Measurements from ENCODE around the gene INF2. TPM values are rescaled to one million over a fixed set of nuclear protein-coding genes. Genes with fewer than 3 reads are reported as not detected.

The INF2 gene
- total RNA-seq, 1 donor from 2014 or later: 69.2 TPM

GRCh38 chr14:104694475-104694950 lies 5.1 kb downstream of the INF2 start:
- Mint-ChIP-seq H3K9me3 (ENCODE audit: low read depth) (no peaks in the 10 kb centered on the region), H3K27me3 (no peaks in the 10 kb centered on the region), H3K4me1 (ENCODE audit: low read depth) (peaks cover 4% of the 10 kb centered on the region), H3K36me3 (ENCODE audit: insufficient read depth) (peaks cover 3% of the 10 kb centered on the region), H3K4me3 (ENCODE audit: low read depth) (no peak overlapping the region), H3K27ac (no peak overlapping the region)
- DNase-seq (ENCODE audit: low spot score, unreplicated experiment): no peak
- TF ChIP-seq CTCF (IDR thresholded peaks at IDR 0.05; ENCODE audit: unreplicated experiment): no peak

DNA sequence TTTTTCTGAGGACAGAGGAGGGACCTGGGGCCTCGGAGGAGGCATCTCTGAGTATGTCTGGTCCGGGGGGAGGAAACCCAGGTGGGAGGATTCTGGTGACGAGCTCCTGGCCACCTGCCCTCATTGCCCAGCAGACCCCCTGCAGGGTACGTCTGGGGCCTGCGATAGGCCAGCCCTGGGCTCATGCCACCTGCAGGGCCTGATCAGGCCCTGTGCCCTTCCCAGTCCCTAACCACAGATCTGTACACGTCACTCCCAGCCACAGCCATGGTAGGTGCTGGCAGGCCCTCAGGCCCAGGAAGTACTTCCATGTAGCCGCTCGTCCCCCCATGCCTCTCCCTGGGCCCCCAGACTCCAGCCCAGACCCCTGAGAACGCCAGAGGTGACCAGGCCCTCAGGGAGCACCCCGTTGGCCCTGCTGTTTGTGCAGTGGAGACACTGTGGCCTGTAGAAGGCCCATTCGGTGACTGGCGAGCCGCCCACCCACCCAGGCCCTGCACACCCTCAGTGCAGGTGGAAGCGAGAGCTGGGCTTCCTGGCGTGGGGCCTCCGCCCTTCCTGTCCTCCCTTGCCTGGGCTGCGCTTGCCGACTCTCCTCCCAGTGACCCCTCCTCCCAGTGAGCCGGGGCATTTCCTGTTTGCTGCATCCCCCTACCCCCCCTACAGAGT lies 5.7 kb downstream of the INF2 start:
- no peak overlapping the region for H3K4me3 Mint-ChIP-seq (ENCODE audit: low read depth)
- peaks cover 3% of the 10 kb centered on the region for H3K36me3 Mint-ChIP-seq (ENCODE audit: insufficient read depth)
- H3K4me1 Mint-ChIP-seq (ENCODE audit: low read depth): peaks cover 4% of the 10 kb centered on the region
- no peak overlapping the region for H3K27ac Mint-ChIP-seq
- DNase-seq (ENCODE audit: low spot score, unreplicated experiment): no peak
- no peaks in the 10 kb centered on the region for H3K27me3 Mint-ChIP-seq
- H3K9me3 Mint-ChIP-seq (ENCODE audit: low read depth): no peaks in the 10 kb centered on the region
- TF ChIP-seq CTCF (IDR thresholded peaks at IDR 0.05; ENCODE audit: unreplicated experiment): no peak

DNA sequence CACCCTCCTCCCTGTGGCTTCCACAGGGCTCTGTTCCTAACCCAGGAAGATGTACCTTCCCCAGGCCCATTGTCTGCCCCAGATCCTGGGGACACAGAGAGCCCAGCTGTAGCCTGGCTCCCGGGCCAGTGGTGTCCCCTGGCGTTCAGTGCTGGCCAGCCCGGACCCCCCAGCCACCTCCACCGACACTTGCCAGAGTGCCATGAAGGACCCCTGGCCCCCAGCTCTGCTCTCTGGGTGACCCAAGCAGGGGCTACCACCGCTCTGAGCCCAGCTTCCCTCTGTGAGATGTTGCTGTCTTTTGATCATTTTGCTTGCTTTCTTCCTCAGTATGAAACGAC lies 6.2 kb downstream of the INF2 start:
- no peak for TF ChIP-seq CTCF (IDR thresholded peaks at IDR 0.05; ENCODE audit: unreplicated experiment)
- peaks cover 3% of the 10 kb centered on the region for H3K4me1 Mint-ChIP-seq (ENCODE audit: low read depth)
- no peaks in the 10 kb centered on the region for H3K27me3 Mint-ChIP-seq
- H3K27ac Mint-ChIP-seq: no peak overlapping the region
- peaks cover 3% of the 10 kb centered on the region for H3K36me3 Mint-ChIP-seq (ENCODE audit: insufficient read depth)
- H3K9me3 Mint-ChIP-seq (ENCODE audit: low read depth): no peaks in the 10 kb centered on the region
- no peak overlapping the region for H3K4me3 Mint-ChIP-seq (ENCODE audit: low read depth)
- DNase-seq (ENCODE audit: low spot score, unreplicated experiment): no peak

DNA sequence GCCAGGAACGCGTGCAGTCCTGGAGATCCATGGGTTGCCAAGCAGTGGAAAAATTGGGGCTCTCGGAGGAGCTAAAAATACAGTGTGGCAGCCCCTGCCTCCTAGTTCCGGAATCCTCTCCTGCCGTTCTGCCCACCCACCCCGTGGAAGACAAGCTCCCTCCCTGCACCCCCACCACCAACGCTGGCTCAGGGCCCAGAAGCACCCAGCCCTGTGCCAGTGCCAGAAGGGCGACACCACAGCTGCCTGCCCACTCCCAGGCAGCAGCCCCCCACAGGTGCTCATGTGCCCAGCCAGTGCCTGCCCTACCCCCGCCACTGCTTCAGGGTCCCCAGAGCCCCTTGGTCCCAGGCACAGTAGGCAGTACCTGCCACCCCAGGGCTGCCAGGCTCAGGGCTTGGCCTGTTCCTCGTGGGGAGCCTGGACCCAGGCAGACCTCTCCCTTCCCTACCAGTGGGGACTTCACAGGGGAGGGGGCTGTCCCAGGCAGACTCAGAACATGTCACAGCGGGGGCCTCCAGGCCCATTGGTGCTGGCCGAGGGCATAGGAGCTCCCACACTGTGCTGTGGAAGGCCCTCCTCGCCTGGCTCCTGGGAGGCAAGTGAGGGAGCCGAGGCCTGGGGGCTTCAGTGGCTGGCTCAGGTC lies 7.4 kb downstream of the INF2 start:
- H3K9me3 Mint-ChIP-seq (ENCODE audit: low read depth): no peaks in the 10 kb centered on the region
- H3K36me3 Mint-ChIP-seq (ENCODE audit: insufficient read depth): peaks cover 3% of the 10 kb centered on the region

GRCh38 chr14:104697317-104697703 lies 7.9 kb downstream of the INF2 start:
- Mint-ChIP-seq H3K9me3 (ENCODE audit: low read depth) (no peaks in the 10 kb centered on the region), H3K36me3 (ENCODE audit: insufficient read depth) (peaks cover 3% of the 10 kb centered on the region), H3K27ac (no peak overlapping the region), H3K27me3 (no peaks in the 10 kb centered on the region), H3K4me3 (ENCODE audit: low read depth) (no peak overlapping the region), H3K4me1 (ENCODE audit: low read depth) (no peaks in the 10 kb centered on the region)
- no peak for DNase-seq (ENCODE audit: low spot score, unreplicated experiment)
- TF ChIP-seq CTCF (IDR thresholded peaks at IDR 0.05; ENCODE audit: unreplicated experiment): no peak

More for the DNA sequence above, 7.4 kb downstream of the INF2 start:
- no peak overlapping the region for H3K4me3 Mint-ChIP-seq (ENCODE audit: low read depth)
- no peak for DNase-seq (ENCODE audit: low spot score, unreplicated experiment)
- no peak overlapping the region for H3K27ac Mint-ChIP-seq
- H3K4me1 Mint-ChIP-seq (ENCODE audit: low read depth): no peaks in the 10 kb centered on the region
- TF ChIP-seq CTCF (IDR thresholded peaks at IDR 0.05; ENCODE audit: unreplicated experiment): no peak
- H3K27me3 Mint-ChIP-seq: no peaks in the 10 kb centered on the region
